WTC11 (cell line): Measurements from ENCODE around the gene UCHL3.

Experiments used
- E2F1 ChIP-seq: sonication (generic); formaldehyde crosslinking; IDR thresholded peaks from 2 replicates; pipeline ENCODE4 v1.8.0; 2022; ENCODE audit warnings: mild to moderate bottlenecking, missing genetic modification reagents
- IRF2 ChIP-seq: sonication (generic); formaldehyde crosslinking; IDR thresholded peaks from 2 replicates; pipeline ENCODE4 v1.8.0; 2022; ENCODE audit warnings: low read depth, missing genetic modification reagents, borderline replicate concordance
- ZNF263 ChIP-seq: sonication (generic); formaldehyde crosslinking; IDR thresholded peaks from 2 replicates; pipeline ENCODE4 v1.8.1; 2022; ENCODE audit warnings: low read depth, mild to moderate bottlenecking, moderate library complexity, missing genetic modification reagents
- ZNF396 ChIP-seq: fragments of 250-450 bp; sonication (Bioruptor Pico); IDR thresholded peaks from 2 replicates; pipeline ENCODE4 v1.8.0; 2021; ENCODE audit warnings: mild to moderate bottlenecking, moderate library complexity, borderline replicate concordance

GRCh38 chr13:75511051-75511625 lies 38.5 kb upstream of the UCHL3 start:
- no peak for TF ChIP-seq ZNF263 (CRISPR knock-in tag)
- TF ChIP-seq ZNF396: no peak
- TF ChIP-seq E2F1 (CRISPR knock-in tag): no peak
- no peak for TF ChIP-seq IRF2
